Breast epithelium (tissue), 4 donors: ENCODE measurements around the gene DDX39A. TPM values are rescaled to one million over a fixed set of nuclear protein-coding genes. Genes with fewer than 3 reads are reported as not detected.
"Not testable (repeated sequence)": the region's sequence is repeated elsewhere in the genome, so short reads cannot be mapped to it uniquely, and the experiment has no call there.

ENCODE experiments used
- DNase-seq, 2 donors: peaks; one replicate each; pipeline ENCODE4 v3.0.0-alpha.2; 2019; ENCODE audit warnings: low spot score in 2 of 2
- H3K27ac ChIP-seq, 2 donors: fragments of 200-600 bp; sonication (generic) in 1 of 2; one replicate each; pipeline ENCODE4 v1.5.1; 2016 to 2019; ENCODE audit warnings: mild to moderate bottlenecking in 1 of 2
- H3K27me3 ChIP-seq, 2 donors: fragments of 200-600 bp; sonication (generic) in 1 of 2; one replicate each; pipeline versions ENCODE4 v1.5.1 to v1.6.0; 2017 to 2019; ENCODE audit warnings: control low read depth in 1 of 2, mild to moderate bottlenecking in 1 of 2
- H3K36me3 ChIP-seq: fragments of 200-600 bp; one replicate; pipeline ENCODE4 v1.5.1; 2019
- H3K4me1 ChIP-seq, 2 donors: fragments of 200-600 bp; sonication (generic); one replicate each; pipeline ENCODE4 v1.5.1; 2016 to 2019; ENCODE audit warnings: control low read depth in 1 of 2
- H3K4me3 ChIP-seq, 3 donors: fragments of 200-600 bp; sonication (generic); 1 replicate in 2 of 3; 2 replicates in 1 of 3; pipeline ENCODE4 v1.5.1; 2016 to 2019; ENCODE audit warnings: mild to moderate bottlenecking in 3 of 3, moderate library complexity in 2 of 3
- H3K9me3 ChIP-seq, 2 donors: fragments of 200-600 bp; sonication (generic) in 1 of 2; one replicate each; pipeline ENCODE4 v1.5.1; 2016 to 2019; ENCODE audit warnings: control low read depth in 1 of 2
- POLR2A ChIP-seq: fragments of 450-650 bp; IDR thresholded peaks from one replicate; pipeline ENCODE4 v1.6.1; 2016; ENCODE audit warnings: antibody characterized with exemption, mild to moderate bottlenecking, moderate library complexity
- POLR2AphosphoS5 ChIP-seq, 3 donors: sonication (generic); formaldehyde crosslinking; IDR thresholded peaks; one replicate each; pipeline ENCODE4 v1.6.1; 2017; ENCODE audit warnings: antibody characterized with exemption in 3 of 3
- intact Hi-C: fragments of 100-400 bp; cut with DNase I; formaldehyde crosslinking; loops from one replicate; pipeline ENCODE4 v1.15.1; 2023; ENCODE audit warnings: low total_unique reads
- total RNA-seq, 3 donors: library from RNA; depleted of rRNA; stranded (reverse); fragments of >200 nt; gene quantifications; one replicate each; pipeline ENCODE4 v1.1.0, GENCODE V29; 2016
- TF ChIP-seq, protein P1 (sequence below), 3 donors: fragments of 450-650 bp; IDR thresholded peaks; one replicate each; pipeline ENCODE4 v1.5.1; 2016 to 2017; ENCODE audit warnings: antibody characterized with exemption in 3 of 3, mild to moderate bottlenecking in 3 of 3, moderate library complexity in 3 of 3

Gene DDX39A
- total RNA-seq, 3 donors from 2014 or later: 65.9 to 79.0 (median 75.5) TPM

DNA sequence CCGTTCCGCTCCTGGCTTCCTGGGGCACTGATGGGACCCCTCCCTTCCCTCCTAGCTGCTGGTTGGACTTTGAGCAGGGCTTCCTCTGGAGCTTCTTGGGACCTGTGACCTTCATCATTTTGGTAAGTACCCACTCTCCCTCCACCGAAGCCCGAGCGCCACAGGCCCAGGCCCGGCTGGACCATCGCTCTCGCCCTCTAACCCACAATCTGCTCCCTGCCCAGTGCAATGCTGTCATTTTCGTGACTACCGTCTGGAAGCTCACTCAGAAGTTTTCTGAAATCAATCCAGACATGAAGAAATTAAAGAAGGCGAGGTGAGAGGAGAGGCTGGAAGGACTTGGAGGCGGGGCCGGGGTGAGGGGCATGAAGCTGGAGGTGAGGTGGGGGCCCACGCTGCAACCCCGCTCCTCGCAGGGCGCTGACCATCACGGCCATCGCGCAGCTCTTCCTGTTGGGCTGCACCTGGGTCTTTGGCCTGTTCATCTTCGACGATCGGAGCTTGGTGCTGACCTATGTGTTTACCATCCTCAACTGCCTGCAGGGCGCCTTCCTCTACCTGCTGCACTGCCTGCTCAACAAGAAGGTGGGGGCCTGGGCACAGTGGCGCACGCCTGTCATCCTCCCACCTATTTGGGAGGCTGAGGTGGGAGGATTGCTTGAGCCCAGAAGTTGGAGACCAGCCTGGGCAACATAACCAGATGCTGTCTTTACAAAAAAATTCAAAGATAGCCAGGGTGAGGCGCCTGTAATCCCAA is 12.3 kb downstream of the DDX39A start:
- intact Hi-C loops: no loop called here
- Histone ChIP-seq H3K27me3 (no peaks in the 10 kb centered on the region), H3K4me1 (no peaks in the 10 kb centered on the region), H3K4me3 (peak overlapping the region in 2 of 3 donors; percentile 44 to 60), H3K36me3 (peaks cover 28% of the 10 kb centered on the region), H3K9me3 (no peaks in the 10 kb centered on the region), H3K27ac (peak overlapping the region; percentile 75 to 77)
- TF ChIP-seq, protein P1, sequence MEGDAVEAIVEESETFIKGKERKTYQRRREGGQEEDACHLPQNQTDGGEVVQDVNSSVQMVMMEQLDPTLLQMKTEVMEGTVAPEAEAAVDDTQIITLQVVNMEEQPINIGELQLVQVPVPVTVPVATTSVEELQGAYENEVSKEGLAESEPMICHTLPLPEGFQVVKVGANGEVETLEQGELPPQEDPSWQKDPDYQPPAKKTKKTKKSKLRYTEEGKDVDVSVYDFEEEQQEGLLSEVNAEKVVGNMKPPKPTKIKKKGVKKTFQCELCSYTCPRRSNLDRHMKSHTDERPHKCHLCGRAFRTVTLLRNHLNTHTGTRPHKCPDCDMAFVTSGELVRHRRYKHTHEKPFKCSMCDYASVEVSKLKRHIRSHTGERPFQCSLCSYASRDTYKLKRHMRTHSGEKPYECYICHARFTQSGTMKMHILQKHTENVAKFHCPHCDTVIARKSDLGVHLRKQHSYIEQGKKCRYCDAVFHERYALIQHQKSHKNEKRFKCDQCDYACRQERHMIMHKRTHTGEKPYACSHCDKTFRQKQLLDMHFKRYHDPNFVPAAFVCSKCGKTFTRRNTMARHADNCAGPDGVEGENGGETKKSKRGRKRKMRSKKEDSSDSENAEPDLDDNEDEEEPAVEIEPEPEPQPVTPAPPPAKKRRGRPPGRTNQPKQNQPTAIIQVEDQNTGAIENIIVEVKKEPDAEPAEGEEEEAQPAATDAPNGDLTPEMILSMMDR (IDR thresholded peaks at IDR 0.05): no peak
- TF ChIP-seq POLR2A: no peak
- no peak for TF ChIP-seq POLR2AphosphoS5 (IDR thresholded peaks at IDR 0.05)
- no peak for DNase-seq

DNA sequence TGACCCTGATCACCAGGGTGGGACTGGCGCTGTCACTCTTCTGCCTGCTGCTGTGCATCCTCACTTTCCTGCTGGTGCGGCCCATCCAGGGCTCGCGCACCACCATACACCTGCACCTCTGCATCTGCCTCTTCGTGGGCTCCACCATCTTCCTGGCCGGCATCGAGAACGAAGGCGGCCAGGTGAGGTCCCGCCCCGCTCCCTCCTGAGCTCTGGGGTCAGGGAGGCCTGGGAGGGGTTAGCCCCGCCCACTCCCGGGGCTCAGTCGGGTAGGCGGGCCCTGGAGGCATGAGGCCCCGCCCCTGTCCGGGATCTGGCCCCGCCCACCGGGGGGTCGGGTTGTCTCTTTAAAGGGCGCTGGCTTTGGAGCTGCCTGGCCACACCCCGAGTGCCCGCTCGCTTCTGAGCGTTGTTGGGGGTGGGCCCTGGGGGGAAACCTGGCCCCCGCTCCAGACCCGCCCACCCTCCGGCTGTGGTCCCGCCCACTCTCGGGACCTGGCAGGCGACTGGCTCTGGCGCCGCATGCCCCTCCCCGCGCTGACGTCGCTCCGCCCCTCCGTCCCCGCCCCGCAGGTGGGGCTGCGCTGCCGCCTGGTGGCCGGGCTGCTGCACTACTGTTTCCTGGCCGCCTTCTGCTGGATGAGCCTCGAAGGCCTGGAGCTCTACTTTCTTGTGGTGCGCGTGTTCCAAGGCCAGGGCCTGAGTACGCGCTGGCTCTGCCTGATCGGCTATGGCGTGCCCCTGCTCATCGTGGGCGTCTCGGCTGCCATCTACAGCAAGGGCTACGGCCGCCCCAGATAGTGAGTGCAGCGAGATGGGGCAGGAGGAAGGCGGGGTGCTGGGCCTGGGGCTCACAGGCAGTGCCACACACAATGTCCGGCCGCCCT is 13.1 kb downstream of the DDX39A start:
- DNase-seq: peak; percentile 75 to 89
- Histone ChIP-seq H3K4me3 (peak overlapping the region in 2 of 3 donors; percentile 44 to 60), H3K27me3 (no peaks in the 10 kb centered on the region), H3K9me3 (no peaks in the 10 kb centered on the region), H3K27ac (peak overlapping the region; percentile 75 to 77), H3K36me3 (peaks cover 28% of the 10 kb centered on the region), H3K4me1 (no peaks in the 10 kb centered on the region)
- TF ChIP-seq POLR2A: no peak
- TF ChIP-seq, protein P1 (IDR thresholded peaks at IDR 0.05): peak; percentile 50 to 86 (median 80)
- peak; percentile 50 to 81 (median 67) for TF ChIP-seq POLR2AphosphoS5 (IDR thresholded peaks at IDR 0.05)
- intact Hi-C loops: no loop called here

- Histone ChIP-seq H3K27me3 (no peaks in the 10 kb centered on the region), H3K4me3 (no peak overlapping the region)
These were observed 13.8 kb downstream of the DDX39A start for GRCh38 chr19:14405380-14405757.

GRCh38 chr19:14404312-14404711 is 14.8 kb downstream of the DDX39A start:
- Histone ChIP-seq H3K36me3 (peaks cover 12% of the 10 kb centered on the region), H3K27me3 (no peaks in the 10 kb centered on the region), H3K4me1 (no peaks in the 10 kb centered on the region), H3K9me3 (no peaks in the 10 kb centered on the region), H3K4me3 (no peak overlapping the region), H3K27ac (no peak overlapping the region)
- DNase-seq: no peak
- intact Hi-C loops: no loop called here
- TF ChIP-seq, protein P1 (IDR thresholded peaks at IDR 0.05): no peak
- TF ChIP-seq POLR2A (no peak), POLR2AphosphoS5 (IDR thresholded peaks at IDR 0.05) (no peak)

More at GRCh38 chr19:14405380-14405757, 13.8 kb downstream of the DDX39A start:
- Histone ChIP-seq H3K36me3 (peaks cover 23% of the 10 kb centered on the region), H3K27ac (peak overlapping the region in 1 of 2 donors; percentile 77), H3K9me3 (no peaks in the 10 kb centered on the region), H3K4me1 (no peaks in the 10 kb centered on the region)
- TF ChIP-seq POLR2AphosphoS5 (IDR thresholded peaks at IDR 0.05): no peak
- TF ChIP-seq, protein P1 (IDR thresholded peaks at IDR 0.05): no peak
- no peak for TF ChIP-seq POLR2A
- no peak for DNase-seq
- intact Hi-C loops: no loop called here

GRCh38 chr19:14403145-14403930 is 15.8 kb downstream of the DDX39A start:
- H3K27me3 ChIP-seq, H3K4me3 ChIP-seq, H3K9me3 ChIP-seq, intact Hi-C loops, H3K36me3 ChIP-seq, H3K4me1 ChIP-seq, H3K27ac ChIP-seq, DNase-seq: not testable (repeated sequence)
